Erythroblast (primary cell): ENCODE measurements around the gene ACOT12.

ENCODE experiments used
- GATA1 ChIP-seq: IDR thresholded peaks from 2 replicates; pipeline ENCODE4 v1.6.1; 2011; ENCODE audit warnings: low read depth, mild to moderate bottlenecking, control low read depth, low read length, moderate library complexity
- POLR2A ChIP-seq: IDR thresholded peaks from 2 replicates; pipeline ENCODE4 v1.6.1; 2011; ENCODE audit warnings: mild to moderate bottlenecking, low read length

DNA sequence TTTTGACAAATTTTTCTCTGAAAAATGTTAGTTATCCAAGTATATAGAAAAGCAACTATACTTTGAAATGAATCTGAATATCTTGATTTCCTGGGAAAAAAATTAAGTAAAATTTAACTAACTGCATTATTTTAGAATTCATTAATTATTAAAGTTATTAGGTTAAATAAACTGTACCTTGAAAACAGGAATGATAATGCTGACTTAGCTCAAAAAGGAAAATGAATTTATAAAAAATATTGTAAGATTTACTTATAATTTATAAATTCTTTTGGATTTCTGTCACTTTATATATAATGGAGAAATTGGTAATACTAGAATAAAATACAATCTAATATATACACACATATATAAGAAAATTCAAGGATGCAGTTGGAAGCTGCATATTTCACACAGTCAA, 36.1 kb upstream of the ACOT12 start:
- no peak for TF ChIP-seq POLR2A
- no peak for TF ChIP-seq GATA1
